Muscle of leg (tissue), 11 donors: ENCODE data around the gene MCCC2. TPM values are rescaled to one million over a fixed set of nuclear protein-coding genes. Genes with fewer than 3 reads are reported as not detected.

ENCODE experiments used
- DNase-seq: peaks from one replicate; pipeline ENCODE4 v3.0.0; 2013
- H3K27ac ChIP-seq: one replicate; pipeline ENCODE4 v1.5.1; 2013; ENCODE audit warnings: mild to moderate bottlenecking, low read length, control low read depth
- H3K27me3 ChIP-seq: one replicate; pipeline ENCODE4 v1.6.1; 2013; ENCODE audit warnings: low read length; ENCODE audit not compliant: control insufficient read depth, insufficient read depth
- H3K36me3 ChIP-seq: one replicate; pipeline ENCODE4 v1.6.1; 2013; ENCODE audit warnings: low read length; ENCODE audit not compliant: control insufficient read depth, insufficient read depth
- H3K4me1 ChIP-seq: one replicate; pipeline ENCODE4 v1.6.1; 2013; ENCODE audit warnings: low read length; ENCODE audit not compliant: control insufficient read depth, insufficient read depth
- H3K4me3 ChIP-seq: one replicate; pipeline ENCODE4 v1.5.1; 2013; ENCODE audit warnings: low read length, control low read depth
- H3K9me3 ChIP-seq: replicated peaks from 2 replicates; pipeline ENCODE4 v1.6.1; 2013; ENCODE audit warnings: low read depth, low read length; ENCODE audit not compliant: control insufficient read depth
- WGBS: methylation state at CpG from one replicate; pipeline ENCODE4 v1.1.5; 2013; ENCODE audit warnings: missing lambda C conversion rate; ENCODE audit not compliant: insufficient coverage; 5-methylcytosine and 5-hydroxymethylcytosine counted together
- polyA plus RNA-seq, 8 donors: library from polyadenylated mRNA; unstranded; fragments of 120-200 nt; gene quantifications; one replicate each; pipeline versions ENCODE4 v1.2.1 to v1.2.3, GENCODE V29; 2013; ENCODE audit warnings: inconsistent platforms in 1 of 8, low replicate concordance in 1 of 8; ENCODE audit not compliant: insufficient read length in 8 of 8, insufficient read depth in 1 of 8
- total RNA-seq: library from RNA; stranded (reverse); fragments of 120-200 nt; gene quantifications from one replicate; pipeline ENCODE4 v1.2.4, GENCODE V29; 2013

Gene MCCC2
- total and polyA plus RNA-seq, 9 donors: 12.0 to 21.5 (median 15.6) TPM

GRCh38 chr5:71706906-71707305 is 119.8 kb downstream of the MCCC2 start:
- no peak overlapping the region for H3K4me3 ChIP-seq
- peaks cover 2% of the 10 kb centered on the region for H3K27me3 ChIP-seq
- H3K4me1 ChIP-seq: no peaks in the 10 kb centered on the region
- H3K9me3 ChIP-seq: no peaks in the 10 kb centered on the region
- H3K27ac ChIP-seq: no peak overlapping the region
- WGBS: 83% methylated on average over 1 of the region's 3 CpGs
- no peaks in the 10 kb centered on the region for H3K36me3 ChIP-seq
- DNase-seq: no peak

Other genes with a start within 250 kb of the MCCC2 start
- 24.2 TPM for gene BDP1, start 131.7 kb upstream of the MCCC2 start, total RNA-seq
- gene BDP1, start 131.7 kb upstream of the MCCC2 start, polyA plus RNA-seq: 10 to 100 TPM; 15.1 to 30.0 (median 24.0) TPM
- not detected for gene CARTPT, start 131.9 kb downstream of the MCCC2 start, total RNA-seq
- gene CARTPT, start 131.9 kb downstream of the MCCC2 start, polyA plus RNA-seq: not detected